Inferior parietal cortex (tissue), 1 donor: ENCODE measurements around the gene CDH11.

Source experiments
- DNase-seq: peaks from one replicate; pipeline ENCODE4 v3.0.0-alpha.2; 2016; ENCODE audit errors: extremely low spot score

The CDH11 gene

DNA sequence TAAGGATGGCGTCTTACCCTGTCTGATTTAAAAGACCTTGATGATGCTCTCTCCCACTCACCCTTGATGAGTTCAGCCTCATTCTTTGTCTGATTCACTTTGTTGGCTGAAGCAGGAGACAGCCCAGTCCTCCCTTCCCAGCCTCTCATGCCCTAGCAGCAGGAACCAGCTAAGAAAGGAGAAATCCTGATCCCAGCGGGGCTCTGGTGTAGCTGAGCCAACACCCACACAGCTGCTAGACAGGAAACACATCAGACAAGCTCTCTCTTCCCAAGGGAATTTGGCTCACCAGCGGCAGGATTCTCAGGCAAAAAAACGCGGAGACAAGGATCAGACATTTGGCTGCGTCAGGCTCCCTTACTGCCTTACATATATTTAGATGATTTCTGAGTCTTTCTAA is 211.5 kb downstream of the CDH11 start:
- peak; percentile 13 for DNase-seq

DNA sequence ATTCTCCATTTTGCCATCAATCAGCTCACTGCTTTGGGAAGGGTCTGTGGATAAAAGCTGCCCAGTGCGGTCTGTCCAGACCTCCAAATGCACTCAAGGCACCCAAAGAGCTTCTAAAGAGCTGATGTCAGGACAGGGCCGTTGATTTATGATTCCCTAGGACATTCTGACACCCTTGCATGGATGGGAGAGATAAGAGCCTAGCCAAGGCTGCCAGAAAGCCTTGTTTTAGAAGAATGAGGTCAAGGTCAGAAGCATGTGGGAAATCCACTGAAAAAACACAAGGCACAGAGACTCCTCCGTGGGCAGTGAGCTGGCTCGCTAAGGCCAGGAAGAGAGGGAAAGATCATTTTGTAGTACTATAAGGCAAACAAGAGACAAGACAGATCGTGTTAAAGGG is 214.0 kb downstream of the CDH11 start:
- DNase-seq, result no peak

DNA sequence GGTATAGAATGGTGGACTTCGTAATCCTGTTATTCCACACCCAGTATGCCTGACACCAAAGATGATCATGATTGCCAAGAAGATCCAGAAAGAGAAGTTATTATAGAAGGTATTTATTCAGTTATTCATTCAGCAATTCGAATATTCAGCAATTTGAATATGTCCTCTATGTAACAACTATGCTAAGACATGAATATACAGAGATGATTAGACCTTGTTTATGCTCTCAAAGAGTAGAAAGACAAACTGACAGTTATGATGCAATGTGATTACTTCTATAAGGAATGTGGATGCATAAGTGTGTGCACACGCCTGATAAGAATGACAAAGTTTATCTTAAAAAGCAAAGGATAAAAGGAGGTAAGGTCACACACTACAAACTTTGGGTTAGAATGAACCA is 218.1 kb downstream of the CDH11 start:
- DNase-seq, result no peak

DNA sequence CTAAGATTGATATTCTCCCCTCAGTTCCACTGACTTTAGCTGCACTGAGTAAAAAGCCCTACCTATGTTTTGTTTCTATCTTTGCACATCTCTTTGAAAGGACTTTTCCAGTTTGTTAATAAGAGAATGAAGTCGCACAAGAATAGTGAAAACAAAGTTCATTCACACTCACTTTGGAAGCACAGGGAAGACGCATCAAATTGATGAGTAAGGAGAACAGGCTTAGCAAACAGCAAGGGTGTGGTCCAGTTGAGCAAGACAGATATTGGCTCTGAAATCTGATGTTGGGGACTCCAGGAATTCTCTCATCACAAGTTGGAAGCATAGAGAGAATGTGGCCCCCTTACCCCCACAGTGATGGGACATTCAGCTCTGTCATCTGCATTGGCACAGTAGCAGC is 221.3 kb downstream of the CDH11 start:
- no peak for DNase-seq

DNA sequence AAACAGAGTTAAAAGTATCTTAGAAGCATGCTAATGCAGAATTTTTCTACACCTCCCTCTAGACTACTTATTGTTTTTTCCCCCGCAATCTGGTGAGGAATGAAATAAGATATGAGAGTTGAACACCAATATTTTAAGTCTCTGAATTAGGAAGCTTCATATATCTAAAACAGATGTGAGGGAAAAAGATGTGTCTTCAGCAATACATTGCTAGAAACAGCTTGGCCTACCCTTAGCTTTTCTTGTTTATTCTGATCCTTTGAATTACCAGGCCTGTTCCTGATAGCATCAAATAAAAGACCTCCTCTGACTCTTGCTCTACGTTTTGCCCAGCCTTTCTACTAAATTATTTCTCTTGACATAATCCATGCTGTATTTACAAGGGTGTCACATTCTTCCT is 221.8 kb downstream of the CDH11 start:
- no peak for DNase-seq

DNA sequence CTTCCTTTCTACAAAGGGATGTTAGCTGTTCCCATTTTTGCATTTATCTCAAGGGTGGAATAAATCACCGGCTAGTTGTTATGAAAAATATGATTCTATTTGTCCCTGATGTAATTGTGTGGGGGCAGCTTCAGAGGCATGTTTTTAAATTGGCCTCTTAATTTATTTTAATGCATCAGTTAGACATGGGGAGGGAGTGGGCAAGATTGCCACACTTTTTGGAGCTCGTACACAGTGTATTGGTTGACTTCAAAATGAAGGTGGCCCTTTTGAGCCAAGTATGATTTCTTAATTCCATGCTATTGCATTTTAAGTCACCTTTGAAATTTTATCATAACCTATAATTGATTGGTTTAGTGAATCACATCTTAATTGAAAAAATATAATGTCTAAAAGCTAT is 223.7 kb downstream of the CDH11 start:
- DNase-seq, result no peak
